Liver (tissue), 3 donors: ENCODE measurements around the gene CIC.
A peak's percentile ranks its signal among the peaks of the same experiment; 100 is the strongest.

ENCODE experiments used
- CTCF ChIP-seq: fragments of 150-350 bp; IDR thresholded peaks from 2 replicates; pipeline ENCODE4 v1.5.1; 2017; ENCODE audit warnings: improper control_type of control experiment, low read depth, low read length; ENCODE audit not compliant: missing input control
- FOXA1 ChIP-seq: IDR thresholded peaks from 2 replicates; pipeline ENCODE4 v1.6.1; 2016; ENCODE audit warnings: antibody characterized with exemption
- GABPA ChIP-seq, 2 donors: IDR thresholded peaks in 1 of 2; conservative IDR thresholded peaks in 1 of 2; 2 replicates each; pipeline ENCODE4 v1.6.1; 2016; ENCODE audit warnings: antibody characterized with exemption in 2 of 2, mild to moderate bottlenecking in 1 of 2, moderate library complexity in 1 of 2
- HNF4G ChIP-seq: IDR thresholded peaks from 2 replicates; pipeline ENCODE4 v1.6.1; 2016; ENCODE audit warnings: antibody characterized with exemption
- JUND ChIP-seq, 2 donors: IDR thresholded peaks; 2 replicates each; pipeline ENCODE4 v1.6.1; 2016; ENCODE audit warnings: antibody characterized with exemption in 2 of 2
- MAX ChIP-seq: IDR thresholded peaks from 2 replicates; pipeline ENCODE4 v1.6.1; 2016; ENCODE audit warnings: antibody characterized with exemption
- RAD21 ChIP-seq, 2 donors: IDR thresholded peaks; 2 replicates each; pipeline ENCODE4 v1.6.1; 2016; ENCODE audit warnings: antibody characterized with exemption in 2 of 2, mild to moderate bottlenecking in 2 of 2
- REST ChIP-seq: IDR thresholded peaks from 2 replicates; pipeline ENCODE4 v1.6.1; 2016; ENCODE audit warnings: antibody characterized with exemption, mild to moderate bottlenecking
- SP1 ChIP-seq: IDR thresholded peaks from 2 replicates; pipeline ENCODE4 v1.6.1; 2018; ENCODE audit warnings: antibody characterized with exemption, mild to moderate bottlenecking
- TAF1 ChIP-seq: conservative IDR thresholded peaks from 2 replicates; pipeline ENCODE4 v1.6.1; 2016; ENCODE audit warnings: antibody characterized with exemption, mild to moderate bottlenecking
- ZBTB33 ChIP-seq: IDR thresholded peaks from 2 replicates; pipeline ENCODE4 v1.6.1; 2016; ENCODE audit warnings: antibody characterized with exemption
- donor health status: healthy.
- donor health status: healthy.

- TF ChIP-seq TAF1 = no peak
- TF ChIP-seq CTCF = no peak
- TF ChIP-seq JUND (IDR thresholded peaks at IDR 0.05) = no peak
- TF ChIP-seq FOXA1 = no peak
- peak; percentile 5 for TF ChIP-seq REST
- TF ChIP-seq ZBTB33 = no peak
- TF ChIP-seq SP1 = no peak
- no peak for TF ChIP-seq RAD21 (IDR thresholded peaks at IDR 0.05)
- TF ChIP-seq GABPA (IDR thresholded peaks at IDR 0.05 in 1 of 2, conservative IDR thresholded peaks at IDR 0.05 in 1 of 2) = no peak
- TF ChIP-seq HNF4G = no peak
- no peak for TF ChIP-seq MAX
These were observed 13.9 kb upstream of the CIC start, which contains the start of gene ERF for GRCh38 chr19:42254850-42255765.
